ENCODE measurements around the gene CHADL.

- no peak for TF ChIP-seq POLR2A (IDR thresholded peaks at IDR 0.05)
- no peak for TF ChIP-seq CTCF (IDR thresholded peaks at IDR 0.05)
These were observed 7.6 kb upstream of the CHADL start for GRCh38 chr22:41248314-41248713.
